PFSK-1 (cell line): ENCODE measurements around the gene METTL2B.

ENCODE experiments used
- POLR2AphosphoS5 ChIP-seq: IDR thresholded peaks from 2 replicates; pipeline ENCODE4 v1.6.1; 2012; ENCODE audit warnings: low read depth, mild to moderate bottlenecking, control low read depth, low read length, moderate library complexity
- SIN3A ChIP-seq: IDR thresholded peaks from 2 replicates; pipeline ENCODE4 v1.6.1; 2012; ENCODE audit warnings: mild to moderate bottlenecking, low read length, moderate library complexity, borderline replicate concordance; ENCODE audit not compliant: insufficient read depth
- TF ChIP-seq, protein P1 (sequence below), 2 experiments: IDR thresholded peaks; 2 replicates each; pipeline versions ENCODE4 v1.6.1 to v1.8.0; 2011 to 2012; ENCODE audit warnings: low read depth in 2 of 2, low read length in 2 of 2, control low read depth in 1 of 2, inconsistent platforms in 1 of 2, mild to moderate bottlenecking in 1 of 2, moderate library complexity in 1 of 2; ENCODE audit not compliant: insufficient read depth in 1 of 2

- TF ChIP-seq POLR2AphosphoS5: no peak
- TF ChIP-seq, protein P1, sequence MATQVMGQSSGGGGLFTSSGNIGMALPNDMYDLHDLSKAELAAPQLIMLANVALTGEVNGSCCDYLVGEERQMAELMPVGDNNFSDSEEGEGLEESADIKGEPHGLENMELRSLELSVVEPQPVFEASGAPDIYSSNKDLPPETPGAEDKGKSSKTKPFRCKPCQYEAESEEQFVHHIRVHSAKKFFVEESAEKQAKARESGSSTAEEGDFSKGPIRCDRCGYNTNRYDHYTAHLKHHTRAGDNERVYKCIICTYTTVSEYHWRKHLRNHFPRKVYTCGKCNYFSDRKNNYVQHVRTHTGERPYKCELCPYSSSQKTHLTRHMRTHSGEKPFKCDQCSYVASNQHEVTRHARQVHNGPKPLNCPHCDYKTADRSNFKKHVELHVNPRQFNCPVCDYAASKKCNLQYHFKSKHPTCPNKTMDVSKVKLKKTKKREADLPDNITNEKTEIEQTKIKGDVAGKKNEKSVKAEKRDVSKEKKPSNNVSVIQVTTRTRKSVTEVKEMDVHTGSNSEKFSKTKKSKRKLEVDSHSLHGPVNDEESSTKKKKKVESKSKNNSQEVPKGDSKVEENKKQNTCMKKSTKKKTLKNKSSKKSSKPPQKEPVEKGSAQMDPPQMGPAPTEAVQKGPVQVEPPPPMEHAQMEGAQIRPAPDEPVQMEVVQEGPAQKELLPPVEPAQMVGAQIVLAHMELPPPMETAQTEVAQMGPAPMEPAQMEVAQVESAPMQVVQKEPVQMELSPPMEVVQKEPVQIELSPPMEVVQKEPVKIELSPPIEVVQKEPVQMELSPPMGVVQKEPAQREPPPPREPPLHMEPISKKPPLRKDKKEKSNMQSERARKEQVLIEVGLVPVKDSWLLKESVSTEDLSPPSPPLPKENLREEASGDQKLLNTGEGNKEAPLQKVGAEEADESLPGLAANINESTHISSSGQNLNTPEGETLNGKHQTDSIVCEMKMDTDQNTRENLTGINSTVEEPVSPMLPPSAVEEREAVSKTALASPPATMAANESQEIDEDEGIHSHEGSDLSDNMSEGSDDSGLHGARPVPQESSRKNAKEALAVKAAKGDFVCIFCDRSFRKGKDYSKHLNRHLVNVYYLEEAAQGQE (IDR thresholded peaks at IDR 0.05; ENCODE audit: insufficient read depth in 1 of 2, low read depth in 2 of 2, low read length in 2 of 2): no peak
- no peak for TF ChIP-seq SIN3A
Measured at GRCh38 chr7:128456255-128456725, 20.3 kb upstream of the METTL2B start.
